HEK293 (cell line): ENCODE results near the gene PIGQ.

ENCODE experiments used
- CTCF ChIA-PET: fragments of 350-600 bp; formaldehyde crosslinking; extraction: SDS; loops from one replicate; lab custom pipeline; 2021; ENCODE audit warnings: antibody characterized with exemption; lab: Yijun Ruan, JAX
- POLR2A ChIA-PET: fragments of 300-600 bp; formaldehyde crosslinking; extraction: SDS; loops from one replicate; lab custom pipeline; 2020; ENCODE audit warnings: antibody characterized with exemption, inconsistent platforms; lab: Yijun Ruan, JAX
- H3K27ac ChIP-seq: fragments of 200-500 bp; sonication (Bioruptor generic); 2 replicates; pipeline ENCODE4 v1.5.1; 2014; ENCODE audit warnings: low read depth, low read length, control low read depth, inconsistent platforms; ENCODE audit errors: extremely low read depth
- H3K36me3 ChIP-seq, 2 experiments: fragments of 200-500 bp in 1 of 2; sonication (Bioruptor generic) in 1 of 2; 1 replicate in 1 of 2; 2 replicates in 1 of 2; pipeline ENCODE4 v1.5.1; 2014 to 2017; ENCODE audit warnings: inconsistent platforms in 2 of 2, low read length in 2 of 2; ENCODE audit not compliant: control insufficient read depth in 2 of 2, insufficient read depth in 1 of 2
- H3K4me1 ChIP-seq: fragments of 200-500 bp; sonication (Bioruptor generic); 2 replicates; pipeline ENCODE4 v1.5.1; 2014; ENCODE audit warnings: mild to moderate bottlenecking, low read length, inconsistent platforms; ENCODE audit not compliant: control insufficient read depth, insufficient read depth
- H3K4me3 ChIP-seq: 2 replicates; pipeline ENCODE4 v1.5.1; 2011; ENCODE audit warnings: low read depth, mild to moderate bottlenecking, control low read depth, low read length, moderate library complexity
- H3K9me3 ChIP-seq: fragments of 200-500 bp; sonication (Bioruptor generic); 2 replicates; pipeline ENCODE4 v1.5.1; 2014; ENCODE audit warnings: low read depth, low read length, inconsistent platforms; ENCODE audit not compliant: control insufficient read depth, insufficient read depth
- ATF2 ChIP-seq: fragments of 450-650 bp; formaldehyde crosslinking; IDR thresholded peaks from 2 replicates; pipeline ENCODE4 v1.5.1; 2016; ENCODE audit warnings: missing biosample characterization, missing genetic modification characterization, low read depth
- BCL11A ChIP-seq: fragments of 450-650 bp; formaldehyde crosslinking; IDR thresholded peaks from 2 replicates; pipeline ENCODE4 v1.5.1; 2016; ENCODE audit warnings: low read depth, missing biosample characterization, missing genetic modification characterization
- BCL6B ChIP-seq: fragments of 450-650 bp; formaldehyde crosslinking; IDR thresholded peaks from 2 replicates; pipeline ENCODE4 v1.5.1; 2017; ENCODE audit warnings: missing biosample characterization, missing genetic modification characterization
- HOXC10 ChIP-seq: sonication (generic); formaldehyde crosslinking; IDR thresholded peaks from 2 replicates; pipeline ENCODE4 v1.8.1; 2023; ENCODE audit warnings: mild to moderate bottlenecking, missing genetic modification reagents
- INSM2 ChIP-seq: fragments of 450-650 bp; formaldehyde crosslinking; IDR thresholded peaks from 2 replicates; pipeline ENCODE4 v1.5.1; 2016; ENCODE audit warnings: missing biosample characterization, missing genetic modification characterization
- KLF1 ChIP-seq: fragments of 450-650 bp; formaldehyde crosslinking; IDR thresholded peaks from 2 replicates; pipeline ENCODE4 v1.5.1; 2016; ENCODE audit warnings: missing biosample characterization, missing genetic modification characterization
- PATZ1 ChIP-seq: fragments of 450-650 bp; formaldehyde crosslinking; IDR thresholded peaks from 2 replicates; pipeline ENCODE4 v1.5.1; 2016; ENCODE audit warnings: missing biosample characterization, missing genetic modification characterization
- PRDM10 ChIP-seq: fragments of 450-650 bp; formaldehyde crosslinking; IDR thresholded peaks from 2 replicates; pipeline ENCODE4 v1.5.1; 2016; ENCODE audit warnings: missing biosample characterization, missing genetic modification characterization
- SP7 ChIP-seq: fragments of 450-650 bp; formaldehyde crosslinking; IDR thresholded peaks from 2 replicates; pipeline ENCODE4 v1.5.1; 2016; ENCODE audit warnings: missing biosample characterization, missing genetic modification characterization
- YY2 ChIP-seq: fragments of 450-650 bp; formaldehyde crosslinking; IDR thresholded peaks from 2 replicates; pipeline ENCODE4 v1.5.1; 2016; ENCODE audit warnings: missing biosample characterization, missing genetic modification characterization
- ZBTB26 ChIP-seq: fragments of 450-650 bp; formaldehyde crosslinking; optimal IDR thresholded peaks from 2 replicates; pipeline ENCODE3; 2016; ENCODE audit warnings: missing biosample characterization, mild to moderate bottlenecking, missing genetic modification characterization
- ZBTB48 ChIP-seq: fragments of 450-650 bp; formaldehyde crosslinking; IDR thresholded peaks from 2 replicates; pipeline ENCODE4 v1.5.1; 2016; ENCODE audit warnings: missing biosample characterization, missing genetic modification characterization
- ZFP3 ChIP-seq: fragments of 450-650 bp; formaldehyde crosslinking; IDR thresholded peaks from 2 replicates; pipeline ENCODE4 v1.5.1; 2016; ENCODE audit warnings: low read depth, missing biosample characterization, missing genetic modification characterization
- ZNF140 ChIP-seq: fragments of 450-650 bp; formaldehyde crosslinking; IDR thresholded peaks from 2 replicates; pipeline ENCODE4 v1.5.1; 2016; ENCODE audit warnings: missing biosample characterization, missing genetic modification characterization
- ZNF155 ChIP-seq: fragments of 450-650 bp; formaldehyde crosslinking; IDR thresholded peaks from 2 replicates; pipeline ENCODE4 v1.5.1; 2016; ENCODE audit warnings: missing biosample characterization, missing genetic modification characterization
- ZNF16 ChIP-seq: fragments of 450-650 bp; formaldehyde crosslinking; IDR thresholded peaks from 2 replicates; pipeline ENCODE4 v1.5.1; 2016; ENCODE audit warnings: low read depth, missing biosample characterization, missing genetic modification characterization
- ZNF2 ChIP-seq: fragments of 450-650 bp; formaldehyde crosslinking; IDR thresholded peaks from 2 replicates; pipeline ENCODE4 v1.5.1; 2016; ENCODE audit warnings: missing biosample characterization, missing genetic modification characterization
- ZNF223 ChIP-seq: fragments of 450-650 bp; formaldehyde crosslinking; IDR thresholded peaks from 2 replicates; pipeline ENCODE4 v1.5.1; 2016; ENCODE audit warnings: missing biosample characterization, missing genetic modification characterization
- ZNF23 ChIP-seq: fragments of 450-650 bp; formaldehyde crosslinking; IDR thresholded peaks from 2 replicates; pipeline ENCODE4 v1.5.1; 2016; ENCODE audit warnings: missing biosample characterization, missing genetic modification characterization, borderline replicate concordance
- ZNF391 ChIP-seq: fragments of 450-650 bp; formaldehyde crosslinking; IDR thresholded peaks from 2 replicates; pipeline ENCODE4 v1.5.1; 2016; ENCODE audit warnings: low read depth, missing biosample characterization, missing genetic modification characterization, borderline replicate concordance
- ZNF514 ChIP-seq: fragments of 450-650 bp; formaldehyde crosslinking; IDR thresholded peaks from 2 replicates; pipeline ENCODE4 v1.5.1; 2016; ENCODE audit warnings: missing biosample characterization, missing genetic modification characterization
- ZNF529 ChIP-seq: fragments of 450-650 bp; formaldehyde crosslinking; IDR thresholded peaks from 2 replicates; pipeline ENCODE4 v1.5.1; 2017; ENCODE audit warnings: missing genetic modification characterization, missing biosample characterization; ENCODE audit not compliant: insufficient replicate concordance
- ZNF843 ChIP-seq: fragments of 450-650 bp; formaldehyde crosslinking; IDR thresholded peaks from 2 replicates; pipeline ENCODE4 v1.5.1; 2016; ENCODE audit warnings: missing biosample characterization, missing genetic modification characterization

Gene PIGQ

GRCh38 chr16:586645-587590 is 17.1 kb downstream of the PIGQ start:
- CTCF ChIA-PET = interaction anchor here (0.6 to 1.1 kb wide), 3 partner anchors 15 to 195 kb away, joined by 3 to 4 read pairs (median 3); no protein-coding TSS in a partner anchor
- POLR2A ChIA-PET = interaction anchor here (0.8 to 2.2 kb wide), 4 partner anchors 44 to 195 kb away, joined by 3 to 8 read pairs (median 6); partner anchors contain the start of gene METTL26
- Histone ChIP-seq H3K36me3 (peaks cover 0 to 8% of the 10 kb centered on the region in 2 experiments; a peak in 1 of 3 replicates), H3K4me1 (peaks cover 9% of the 10 kb centered on the region; the same call in 1 of the 2 replicates), H3K9me3 (no peaks in the 10 kb centered on the region), H3K27ac (peak overlapping the region; percentile 94; the same call in 1 of the 2 replicates), H3K4me3 (no peak overlapping the region)
- TF ChIP-seq BCL6B (tag by site-specific recombination) (no peak), KLF1 (no peak), HOXC10 (CRISPR knock-in tag) (no peak), INSM2 (tag by site-specific recombination) (no peak), ZNF140 (tag by site-specific recombination) (no peak), ZNF514 (tag by site-specific recombination) (no peak), ZNF155 (tag by site-specific recombination) (no peak), ZNF391 (tag by site-specific recombination) (no peak), ZNF529 (tag by site-specific recombination) (no peak), ZNF23 (tag by site-specific recombination) (no peak), ZBTB26 (tag by site-specific recombination) (no peak), ZNF843 (tag by site-specific recombination) (no peak), ZNF16 (tag by site-specific recombination) (no peak), ZFP3 (tag by site-specific recombination) (no peak), ZNF2 (tag by site-specific recombination) (0 out of 2 replicates have a peak, but pooled peaks have one; percentile 25), ATF2 (tag by site-specific recombination) (no peak), YY2 (no peak), ZBTB48 (tag by site-specific recombination) (peak; percentile 69), ZNF223 (tag by site-specific recombination) (no peak), PRDM10 (no peak), PATZ1 (tag by site-specific recombination) (peak; percentile 16; the same call in 1 of the 2 replicates), SP7 (tag by site-specific recombination) (no peak), BCL11A (no peak)
